ENCODE data around the gene SFT2D3.

GRCh38 chr2:127685410-127686080, 15.8 kb upstream of the SFT2D3 start:
- TF ChIP-seq, protein P1, sequence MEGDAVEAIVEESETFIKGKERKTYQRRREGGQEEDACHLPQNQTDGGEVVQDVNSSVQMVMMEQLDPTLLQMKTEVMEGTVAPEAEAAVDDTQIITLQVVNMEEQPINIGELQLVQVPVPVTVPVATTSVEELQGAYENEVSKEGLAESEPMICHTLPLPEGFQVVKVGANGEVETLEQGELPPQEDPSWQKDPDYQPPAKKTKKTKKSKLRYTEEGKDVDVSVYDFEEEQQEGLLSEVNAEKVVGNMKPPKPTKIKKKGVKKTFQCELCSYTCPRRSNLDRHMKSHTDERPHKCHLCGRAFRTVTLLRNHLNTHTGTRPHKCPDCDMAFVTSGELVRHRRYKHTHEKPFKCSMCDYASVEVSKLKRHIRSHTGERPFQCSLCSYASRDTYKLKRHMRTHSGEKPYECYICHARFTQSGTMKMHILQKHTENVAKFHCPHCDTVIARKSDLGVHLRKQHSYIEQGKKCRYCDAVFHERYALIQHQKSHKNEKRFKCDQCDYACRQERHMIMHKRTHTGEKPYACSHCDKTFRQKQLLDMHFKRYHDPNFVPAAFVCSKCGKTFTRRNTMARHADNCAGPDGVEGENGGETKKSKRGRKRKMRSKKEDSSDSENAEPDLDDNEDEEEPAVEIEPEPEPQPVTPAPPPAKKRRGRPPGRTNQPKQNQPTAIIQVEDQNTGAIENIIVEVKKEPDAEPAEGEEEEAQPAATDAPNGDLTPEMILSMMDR (IDR thresholded peaks at IDR 0.05) = no peak
- TF ChIP-seq POLR2A (IDR thresholded peaks at IDR 0.05) = no peak

All from testis (tissue), 2 donors.